Measurements from ENCODE around the gene PSEN2.
"Not testable (repeated sequence)": the region's sequence is repeated elsewhere in the genome, so short reads cannot be mapped to it uniquely, and the experiment has no call there.

The PSEN2 gene
- total RNA-seq, result 1.4 reads per million in 2 experiments

DNA sequence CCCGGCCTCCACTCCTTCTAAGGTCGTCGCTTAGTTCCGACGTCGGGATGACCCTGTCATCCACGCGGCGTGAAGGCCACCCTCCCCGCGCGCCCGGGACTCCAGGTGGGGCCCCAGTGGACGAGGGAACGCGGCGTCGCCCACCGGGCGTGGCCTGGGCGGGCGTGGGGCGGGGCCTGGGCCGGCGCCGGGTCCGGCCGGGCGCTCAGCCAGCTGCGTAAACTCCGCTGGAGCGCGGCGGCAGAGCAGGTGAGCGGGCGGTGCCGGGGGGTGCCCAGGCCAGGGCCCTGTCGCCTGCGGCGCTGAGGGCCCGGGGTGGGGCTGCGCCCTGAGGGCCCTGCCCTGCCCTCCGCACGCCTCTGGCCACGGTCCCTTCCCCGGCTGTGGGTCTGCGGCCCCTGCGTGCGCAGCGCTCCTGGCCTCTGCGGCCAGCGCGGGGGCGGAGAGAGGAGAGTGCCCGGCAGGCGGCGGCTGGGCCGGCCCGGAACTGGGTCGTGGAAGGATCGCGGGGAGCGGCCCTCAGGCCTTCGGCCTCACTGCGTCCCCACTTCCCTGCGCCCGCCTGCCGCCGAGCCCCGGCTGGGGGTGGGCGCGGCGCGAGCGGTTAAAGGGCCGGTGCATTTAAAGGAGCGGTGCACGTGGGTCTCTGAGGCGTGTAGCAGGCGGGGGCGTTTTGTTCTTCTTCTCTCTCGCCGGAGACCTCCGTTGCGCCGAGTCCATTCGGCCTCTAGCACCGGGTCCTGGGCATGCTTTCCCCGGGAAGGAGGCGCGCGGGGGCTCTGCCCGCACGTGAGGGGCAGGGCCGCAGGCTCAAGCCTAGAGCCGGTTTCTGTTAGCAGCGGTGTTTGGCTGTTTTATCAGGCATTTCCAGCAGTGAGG lies at the start of gene PSEN2:
TSS of gene PSEN2 (plus strand) at position 216 of the 879 bp plus-strand sequence. CDS start 11,292 bp downstream, outside the sequence.
- peak; percentile 20 for DNase-seq (ENCODE audit: low read depth)

- DNase-seq (ENCODE audit: low read depth), result no peak
Observed at GRCh38 chr1:226820941-226821718, 49.3 kb upstream of the PSEN2 start.

- no peak for DNase-seq (ENCODE audit: low read depth)
Observed at GRCh38 chr1:226821719-226822085, 48.7 kb upstream of the PSEN2 start.

GRCh38 chr1:226823643-226824042 lies 46.8 kb upstream of the PSEN2 start:
- no peak for DNase-seq (ENCODE audit: low read depth)

DNA sequence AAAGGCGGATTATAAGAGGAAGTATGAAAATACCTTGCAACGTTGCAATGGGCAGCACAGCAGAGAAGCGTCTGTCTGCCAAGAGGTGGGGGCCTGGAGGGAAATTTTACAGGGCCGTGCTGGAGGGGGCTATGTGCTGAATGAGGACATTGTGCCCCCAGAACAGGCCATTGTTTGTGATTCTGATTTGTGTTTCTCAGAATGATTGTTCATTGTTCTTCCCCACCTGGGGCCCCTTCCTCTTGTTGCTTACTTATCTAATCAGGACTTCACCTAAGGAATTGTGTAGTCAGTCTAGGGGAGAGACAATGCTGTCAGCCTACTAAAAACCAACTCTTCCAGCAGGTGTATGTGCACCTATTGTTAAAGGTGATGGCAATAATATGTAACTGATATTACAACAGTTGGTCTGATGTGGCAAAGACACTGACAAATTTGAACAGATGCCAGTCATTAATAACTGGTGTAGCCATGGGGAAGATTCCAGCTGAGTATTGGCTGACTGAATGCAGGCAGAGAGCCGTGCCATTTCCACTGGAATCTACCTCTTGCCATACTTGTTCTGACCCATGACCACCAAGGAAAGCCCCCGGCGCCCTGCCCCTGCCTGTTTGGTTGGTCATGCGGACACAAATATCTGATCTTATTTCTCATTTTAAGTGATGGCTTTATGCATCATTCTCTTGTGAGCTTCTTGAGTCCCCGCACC lies 45.2 kb upstream of the PSEN2 start:
- no peak for DNase-seq (ENCODE audit: low read depth)

- no peak for DNase-seq (ENCODE audit: low read depth)
Observed at GRCh38 chr1:226825746-226826100, 44.7 kb upstream of the PSEN2 start.

DNA sequence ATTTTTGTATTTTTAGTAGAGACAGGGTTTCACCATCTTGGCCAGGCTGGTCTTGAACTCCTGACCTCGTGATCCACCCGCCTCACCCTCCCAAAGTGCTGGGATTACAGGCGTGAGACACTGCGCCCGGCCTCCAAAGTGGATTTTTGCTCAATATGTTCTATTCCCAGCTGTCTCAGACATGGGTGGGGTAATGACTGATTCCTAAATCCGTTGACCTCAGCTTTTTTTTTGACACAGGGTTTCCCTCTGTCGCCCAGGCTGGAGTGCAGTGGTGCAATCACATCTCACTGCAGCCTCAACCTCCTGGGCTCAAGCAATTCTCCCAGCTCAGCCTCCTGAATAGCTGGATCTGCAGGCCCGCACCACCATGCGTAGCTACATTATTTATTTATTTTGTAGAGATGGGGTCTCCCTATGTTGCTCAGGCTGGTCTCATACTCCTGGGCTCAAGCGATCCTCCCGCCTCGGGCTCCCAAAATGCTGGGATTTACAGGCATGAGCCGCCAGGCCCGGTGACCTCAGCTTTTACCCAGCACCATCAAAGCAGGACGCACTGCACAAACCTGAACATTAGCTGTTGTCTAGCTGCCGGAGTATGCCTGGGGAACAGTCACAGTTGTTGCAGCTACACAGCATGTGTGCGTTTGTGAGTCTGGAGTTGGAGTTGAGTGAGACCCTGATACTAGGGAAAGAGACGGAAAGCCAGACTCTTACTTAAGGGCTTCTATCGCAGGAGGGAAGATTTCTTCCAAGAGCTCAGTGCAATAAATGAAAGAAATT lies 43.7 kb upstream of the PSEN2 start:
- DNase-seq (ENCODE audit: low read depth), result no peak

GRCh38 chr1:226827458-226827857 lies 43.0 kb upstream of the PSEN2 start:
- no peak for DNase-seq (ENCODE audit: low read depth)

GRCh38 chr1:226827968-226828513 lies 42.4 kb upstream of the PSEN2 start:
- DNase-seq (ENCODE audit: low read depth), result peak; percentile 91

- no peak for DNase-seq (ENCODE audit: low read depth)
Observed at GRCh38 chr1:226829105-226829504, 41.3 kb upstream of the PSEN2 start.

GRCh38 chr1:226831953-226832352 lies 38.5 kb upstream of the PSEN2 start:
- DNase-seq (ENCODE audit: low read depth), result no peak

- DNase-seq (ENCODE audit: low read depth), result no peak
Observed at GRCh38 chr1:226832613-226833012, 37.8 kb upstream of the PSEN2 start.

- DNase-seq (ENCODE audit: low read depth), result not testable (repeated sequence)
Observed at GRCh38 chr1:226834179-226834578, 36.2 kb upstream of the PSEN2 start.

DNA sequence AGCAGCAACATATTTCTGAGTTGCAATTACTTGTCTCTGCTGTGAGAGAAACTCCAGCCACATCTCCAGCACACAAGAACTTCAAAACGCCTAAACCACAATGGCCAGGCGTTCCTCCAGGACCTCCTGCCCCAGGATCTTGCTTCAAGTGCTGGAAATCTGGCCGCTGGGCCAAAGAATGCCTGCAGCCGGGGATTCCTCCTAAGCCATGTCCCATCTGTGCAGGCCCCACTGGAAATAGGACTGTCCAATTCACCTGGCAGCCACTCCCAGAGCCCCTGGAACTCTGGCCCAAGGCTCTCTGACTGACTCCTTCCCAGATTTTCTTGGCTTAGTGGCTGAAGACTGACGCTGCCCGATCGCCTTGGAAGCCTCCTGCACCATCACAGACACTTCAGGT lies 35.0 kb upstream of the PSEN2 start:
- DNase-seq (ENCODE audit: low read depth), result not testable (repeated sequence)

GRCh38 chr1:226837966-226838365 lies 32.5 kb upstream of the PSEN2 start:
- DNase-seq (ENCODE audit: low read depth), result not testable (repeated sequence)

DNA sequence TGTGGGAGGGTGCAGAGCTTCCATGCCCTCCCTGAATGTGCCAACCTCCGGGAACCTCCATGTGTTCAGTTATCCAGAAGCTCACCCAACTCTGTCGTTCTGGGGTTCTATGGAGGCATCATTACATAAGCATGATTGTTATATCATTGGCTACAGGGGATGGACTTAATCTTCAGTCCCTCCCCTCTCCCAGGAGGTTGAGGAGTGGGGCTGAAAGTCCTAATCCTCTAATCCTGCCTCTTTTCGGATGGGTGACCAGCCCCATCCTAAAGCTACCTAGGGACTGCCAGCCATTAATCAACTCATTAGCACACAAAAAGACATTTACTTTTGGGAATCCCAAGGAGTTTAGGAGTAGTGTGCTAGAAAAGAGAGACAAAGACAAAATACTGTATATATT lies 32.0 kb upstream of the PSEN2 start:
- DNase-seq (ENCODE audit: low read depth), result no peak

DNA sequence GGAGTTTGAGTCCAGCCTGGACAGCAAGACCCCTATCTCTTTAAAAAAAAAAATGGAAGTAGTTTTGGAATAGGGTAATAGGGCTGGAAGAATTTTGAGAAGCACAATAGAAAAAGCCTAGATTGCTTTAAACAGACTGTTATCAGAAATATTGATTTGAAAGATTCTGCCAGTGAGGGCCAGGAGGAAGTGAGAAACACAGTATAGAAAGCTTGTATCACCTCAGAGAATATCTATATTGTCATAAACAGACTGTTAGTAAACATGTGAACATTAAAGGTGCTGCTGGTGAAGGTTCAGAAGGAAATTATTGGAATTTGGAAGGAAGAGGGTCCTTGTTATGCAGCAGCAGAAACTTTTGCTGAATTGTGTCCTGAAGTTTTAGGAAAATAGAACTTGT lies 24.8 kb upstream of the PSEN2 start:
- no peak for DNase-seq (ENCODE audit: low read depth)

GRCh38 chr1:226846786-226847185 lies 23.6 kb upstream of the PSEN2 start:
- DNase-seq (ENCODE audit: low read depth), result no peak

DNA sequence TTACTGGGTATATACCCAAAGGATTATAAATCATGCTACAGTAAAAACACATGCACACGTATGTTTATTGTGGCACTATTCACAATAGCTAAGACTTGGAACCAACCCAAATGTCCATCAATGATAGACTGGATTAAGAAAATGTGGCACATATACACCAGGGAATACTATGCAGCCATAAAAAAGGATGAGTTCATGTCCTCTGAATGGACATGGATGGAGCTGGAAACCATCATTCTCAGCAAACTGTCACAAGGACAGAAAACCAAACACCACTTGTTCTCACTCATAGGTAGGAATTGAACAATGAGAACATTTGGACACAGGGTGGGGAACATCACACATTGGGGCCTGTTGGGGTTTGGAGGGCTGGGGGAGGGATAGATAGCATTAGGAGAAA lies 15.9 kb upstream of the PSEN2 start:
- not testable (repeated sequence) for DNase-seq (ENCODE audit: low read depth)

GRCh38 chr1:226862890-226863289 lies 7.5 kb upstream of the PSEN2 start:
- DNase-seq (ENCODE audit: low read depth), result no peak

GRCh38 chr1:226863446-226863845 lies 7.0 kb upstream of the PSEN2 start:
- no peak for DNase-seq (ENCODE audit: low read depth)

Data from T follicular helper cell (primary cell).